Astrocyte of the spinal cord (primary cell): Measurements from ENCODE around the gene PCSK7.

Experiments used
- DNase-seq: peaks from one replicate; pipeline ENCODE4 v3.0.0; 2011; ENCODE audit warnings: low read depth, low spot score
- H3K4me3 ChIP-seq: 2 replicates; pipeline ENCODE4 v1.5.1; 2011; ENCODE audit warnings: low read depth, mild to moderate bottlenecking, low read length, moderate library complexity
- CTCF ChIP-seq: IDR thresholded peaks from 2 replicates; pipeline ENCODE4 v1.5.1; 2012; ENCODE audit warnings: low read depth, mild to moderate bottlenecking, low read length, inconsistent platforms
- in situ Hi-C: cut with HindIII; loops from 2 replicates; pipeline ENCODE4 v1.10.0; 2017; ENCODE audit warnings: low sequenced_read_pairs

PCSK7 gene

GRCh38 chr11:117232092-117232878 lies 412 bp upstream of the PCSK7 start, which contains the start of gene RNF214:
RNF214 (plus strand) TSS chr11:117232671; CDS start chr11:117234273, 1,602 bp downstream.
- H3K4me3 ChIP-seq = peak within 1 kb of the TSS; percentile 98
- in situ Hi-C loops = no loop called here
- TF ChIP-seq CTCF = peak; percentile 76
- peak; percentile 63 for DNase-seq

GRCh38 chr11:117230999-117231841 lies 653 bp downstream of the PCSK7 start:
- DNase-seq = no peak
- in situ Hi-C loops = no loop called here
- TF ChIP-seq CTCF = no peak
- H3K4me3 ChIP-seq = peak overlapping the region; percentile 98

GRCh38 chr11:117230286-117230961 lies 1.4 kb downstream of the PCSK7 start:
- H3K4me3 ChIP-seq = no peak overlapping the region
- DNase-seq = peak; percentile 13
- in situ Hi-C loops = no loop called here

GRCh38 chr11:117229931-117230285 lies 2.0 kb downstream of the PCSK7 start:
- in situ Hi-C loops = no loop called here
- no peak for TF ChIP-seq CTCF
- DNase-seq = no peak
- H3K4me3 ChIP-seq = no peak overlapping the region

More at GRCh38 chr11:117230286-117230961, 1.4 kb downstream of the PCSK7 start:
- no peak for TF ChIP-seq CTCF

DNA sequence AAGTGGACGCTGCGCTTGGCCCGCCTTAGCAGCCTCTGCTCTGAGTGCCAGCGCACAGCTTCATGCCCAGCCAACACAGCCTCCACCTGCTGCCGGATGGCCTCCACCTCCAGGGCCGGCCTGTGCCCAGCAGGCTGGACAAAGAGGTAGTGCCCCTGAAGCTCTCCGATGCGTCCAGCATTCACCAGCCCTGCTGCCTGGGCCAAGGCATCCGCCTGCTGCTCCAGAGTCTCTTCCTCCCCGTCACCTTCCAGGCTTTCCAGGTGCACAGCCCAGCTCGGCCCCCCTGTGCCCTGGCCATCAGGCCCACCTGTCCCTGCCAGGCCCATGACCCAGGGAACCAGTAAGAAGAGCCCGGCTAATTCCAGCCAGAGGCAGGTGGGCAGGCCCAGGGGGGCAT lies 2.5 kb downstream of the PCSK7 start:
- in situ Hi-C loops = no loop called here
- TF ChIP-seq CTCF = no peak
- no peak overlapping the region for H3K4me3 ChIP-seq
- no peak for DNase-seq

GRCh38 chr11:117228091-117228490 lies 3.8 kb downstream of the PCSK7 start:
- H3K4me3 ChIP-seq = no peak overlapping the region
- in situ Hi-C loops = no loop called here
- no peak for TF ChIP-seq CTCF
- no peak for DNase-seq
